ENCODE data around the gene TEX22.
A peak's percentile ranks its signal among the peaks of the same experiment; 100 is the strongest.

The TEX22 gene

GRCh38 chr14:105366386-105367074, 31.8 kb upstream of the TEX22 start:
- no peak for DNase-seq
- ATAC-seq, result no peak

- DNase-seq, result no peak
These were observed 31.0 kb upstream of the TEX22 start for GRCh38 chr14:105367116-105368031.

DNA sequence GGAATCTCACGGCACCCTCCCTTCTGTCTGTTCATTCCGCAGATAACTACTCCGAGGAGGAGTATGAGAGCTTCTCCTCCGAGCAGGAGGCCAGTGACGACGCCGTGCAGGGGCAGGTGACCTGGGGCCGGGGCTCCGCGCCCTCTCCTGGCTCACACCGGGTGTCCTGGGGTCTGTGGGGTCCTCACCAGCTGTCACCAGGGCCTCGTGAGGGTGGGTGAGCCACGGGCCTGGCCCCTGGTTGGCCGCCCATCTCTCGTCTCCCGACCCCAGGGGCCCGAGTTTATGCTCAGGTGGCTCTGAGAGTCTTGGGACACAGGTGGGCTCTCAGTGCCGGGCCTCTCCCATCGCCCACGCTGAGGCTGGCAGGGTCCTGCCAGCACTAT, 30.3 kb upstream of the TEX22 start:
- DNase-seq (no peak), ATAC-seq (no peak)

More at GRCh38 chr14:105367116-105368031, 31.0 kb upstream of the TEX22 start:
- ATAC-seq, result no peak

DNA sequence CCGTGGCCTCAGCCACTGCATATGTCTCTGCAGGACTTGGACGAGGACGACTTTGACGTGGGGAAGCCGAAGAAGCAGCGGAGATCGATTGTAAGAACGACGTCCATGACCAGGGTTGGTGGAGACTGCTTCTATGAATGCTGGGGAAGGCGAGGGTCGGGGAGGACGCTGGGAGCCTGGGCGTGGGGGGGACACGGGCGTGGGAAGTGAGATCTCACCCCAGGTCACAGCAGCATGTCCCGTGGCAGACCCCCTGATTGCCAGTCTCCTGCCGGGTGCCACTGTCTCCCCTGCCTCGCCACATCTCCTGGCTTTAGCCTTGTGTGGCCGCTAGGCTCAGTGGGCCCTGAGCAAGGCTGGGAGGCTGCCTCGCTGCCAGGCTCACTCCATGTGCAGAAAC, 29.9 kb upstream of the TEX22 start:
- ATAC-seq (no peak), DNase-seq (no peak)

- ATAC-seq (no peak), DNase-seq (no peak)
These were observed 29.3 kb upstream of the TEX22 start for GRCh38 chr14:105368910-105369652.

- DNase-seq, result no peak
These were observed 28.7 kb upstream of the TEX22 start for GRCh38 chr14:105369653-105370040.

GRCh38 chr14:105374389-105374788, 23.9 kb upstream of the TEX22 start:
- ATAC-seq (no peak), DNase-seq (no peak)

More at GRCh38 chr14:105369653-105370040, 28.7 kb upstream of the TEX22 start:
- ATAC-seq, result no peak

GRCh38 chr14:105375635-105376057, 22.7 kb upstream of the TEX22 start:
- DNase-seq (peak; percentile 71), ATAC-seq (peak; percentile 83)

GRCh38 chr14:105376521-105377440, 21.6 kb upstream of the TEX22 start:
- no peak for DNase-seq
- no peak for ATAC-seq

- no peak for ATAC-seq
These were observed 20.7 kb upstream of the TEX22 start for GRCh38 chr14:105377555-105378182.

DNA sequence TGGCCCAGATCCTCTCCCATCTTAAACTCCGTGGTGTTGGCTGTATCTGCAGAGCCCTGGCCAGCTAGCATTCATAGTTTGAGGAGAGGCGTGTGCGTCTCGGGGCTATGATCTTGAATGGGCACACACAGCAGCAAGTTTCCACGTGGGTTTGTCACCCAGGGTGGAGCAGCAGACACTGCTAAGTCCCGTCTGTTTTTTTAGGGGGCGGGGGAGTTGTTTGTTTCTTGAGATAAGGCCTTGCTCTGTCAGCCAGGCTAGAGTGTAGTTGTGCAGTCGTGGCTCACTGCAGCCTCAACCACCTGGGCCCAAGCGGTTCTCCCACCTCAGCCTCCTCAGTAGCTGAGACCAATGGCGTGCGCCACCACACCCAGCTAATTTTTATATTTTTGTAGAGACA, 20.1 kb upstream of the TEX22 start:
- ATAC-seq (no peak), DNase-seq (no peak)

More at GRCh38 chr14:105377555-105378182, 20.7 kb upstream of the TEX22 start:
- no peak for DNase-seq

DNA sequence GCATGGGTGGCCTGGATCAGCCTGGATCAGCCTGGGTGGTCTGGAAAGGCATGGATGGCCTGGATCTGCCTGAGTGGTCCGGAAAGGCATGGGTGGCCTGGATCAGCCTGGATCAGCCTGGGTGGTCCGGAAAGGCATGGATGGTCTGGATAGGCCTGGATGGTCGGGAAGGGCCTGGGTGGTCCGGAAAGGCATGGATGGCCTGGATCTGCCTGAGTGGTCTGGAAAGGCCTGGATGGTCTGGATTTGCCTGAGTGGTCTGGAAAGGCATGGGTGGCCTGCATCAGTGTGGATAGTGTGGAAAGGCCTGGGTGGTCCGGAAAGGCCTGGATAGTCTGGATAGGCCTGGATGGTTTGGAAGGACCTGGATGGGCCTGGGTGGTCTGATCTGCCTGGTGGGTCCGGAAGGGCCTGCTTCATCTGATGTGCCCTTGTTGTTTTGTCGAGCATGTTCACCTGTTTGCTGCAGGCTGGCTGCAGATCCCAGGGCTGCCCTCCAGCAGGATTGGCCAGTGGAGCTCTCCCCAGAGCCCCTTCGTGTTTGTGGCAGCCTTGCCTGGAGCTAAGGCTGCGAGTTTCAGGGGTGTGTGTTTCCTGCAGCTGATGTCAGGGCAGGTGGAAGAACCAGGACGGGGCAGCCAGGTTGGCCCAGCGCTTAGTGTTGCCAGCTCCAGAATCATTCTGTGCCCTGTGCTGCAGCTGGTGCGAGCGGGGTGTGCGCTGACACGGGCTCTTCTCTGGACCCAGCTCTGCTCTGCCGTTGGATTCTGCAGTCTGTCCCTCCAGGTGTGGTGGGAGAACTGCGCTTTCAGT, 19.3 kb upstream of the TEX22 start:
- DNase-seq (no peak), ATAC-seq (no peak)

GRCh38 chr14:105379946-105380345, 18.4 kb upstream of the TEX22 start:
- no peak for DNase-seq
- ATAC-seq, result no peak

- DNase-seq (no peak), ATAC-seq (no peak)
These were observed 17.6 kb upstream of the TEX22 start for GRCh38 chr14:105380756-105381155.

GRCh38 chr14:105381446-105382342, 16.6 kb upstream of the TEX22 start:
- DNase-seq, result no peak
- peak; percentile 5 for ATAC-seq

DNA sequence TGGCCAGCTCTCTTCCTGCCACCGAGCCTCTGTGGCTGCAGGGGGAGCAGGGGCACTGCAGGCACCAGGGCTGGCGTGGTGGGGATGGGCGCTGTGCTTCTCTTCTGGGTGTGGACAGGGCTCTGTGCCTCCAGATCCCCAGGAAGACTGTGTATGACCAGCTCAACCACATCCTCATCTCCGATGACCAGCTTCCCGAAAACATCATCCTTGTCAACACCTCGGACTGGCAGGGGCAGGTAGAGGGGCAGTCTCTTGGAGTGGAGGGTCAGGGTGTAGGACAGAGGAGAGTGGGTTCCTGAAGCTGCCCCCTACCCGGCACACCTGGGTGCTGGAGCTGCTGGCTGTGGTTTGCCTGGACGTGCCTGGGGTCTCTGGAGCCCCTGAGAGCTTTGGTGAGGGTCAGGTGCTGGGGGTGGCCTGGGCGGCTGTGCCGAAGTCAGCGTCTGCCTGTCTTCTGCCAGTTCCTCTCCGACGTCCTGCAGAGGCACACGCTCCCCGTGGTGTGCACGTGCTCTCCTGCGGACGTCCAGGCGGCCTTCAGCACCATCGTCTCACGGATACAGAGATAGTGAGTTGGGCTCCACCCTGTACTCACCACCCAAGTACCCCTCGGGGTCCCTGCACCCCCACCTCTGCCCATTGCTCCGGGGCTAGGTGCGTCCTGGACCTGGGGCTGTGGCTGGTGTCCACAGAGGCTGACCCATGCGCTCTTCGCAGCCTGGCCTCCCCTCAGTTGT, 15.8 kb upstream of the TEX22 start:
- ATAC-seq (no peak), DNase-seq (no peak)

GRCh38 chr14:105383083-105383730, 15.1 kb upstream of the TEX22 start:
- ATAC-seq, result no peak
- no peak for DNase-seq

DNA sequence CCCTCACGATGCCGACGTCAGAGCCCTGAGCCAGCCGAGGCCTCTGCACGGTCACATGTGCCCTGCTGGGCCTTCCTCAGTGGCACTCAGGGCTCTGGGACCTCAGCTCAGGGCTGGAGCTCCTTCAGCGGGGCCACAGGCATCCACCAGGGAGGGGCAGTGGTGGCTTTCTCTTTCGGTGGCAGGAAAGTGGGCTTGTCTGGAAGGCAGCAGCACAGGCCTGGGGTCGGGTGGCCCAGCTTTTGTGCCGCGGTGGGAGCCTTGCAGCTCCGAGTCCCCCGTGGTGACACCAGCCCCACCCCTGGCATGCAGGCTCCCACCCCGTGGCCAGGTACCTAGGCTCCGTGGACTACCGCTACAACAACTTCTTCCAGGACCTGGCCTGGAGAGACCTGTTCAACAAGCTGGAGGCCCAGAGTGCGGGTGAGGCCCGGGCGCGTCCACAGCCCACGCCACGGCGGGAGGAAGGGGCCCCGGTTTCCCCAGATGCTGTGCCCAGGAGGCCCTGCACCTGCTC, 14.2 kb upstream of the TEX22 start:
- DNase-seq, result no peak
- no peak for ATAC-seq
